NCI-H1048 (cell line): ENCODE data around the gene CEND1.
"Not testable (repeated sequence)": the region's sequence is repeated elsewhere in the genome, so short reads cannot be mapped to it uniquely, and the experiment has no call there.

Source experiments
- DNase-seq: peaks from one replicate; lab custom pipeline; 2025; lab: John Stamatoyannopoulos, UW

Gene CEND1

GRCh38 chr11:763549-764321 is 26.2 kb downstream of the CEND1 start:
- DNase-seq = no peak

GRCh38 chr11:763073-763463 is 26.8 kb downstream of the CEND1 start:
- DNase-seq = no peak

GRCh38 chr11:762421-763072 is 27.3 kb downstream of the CEND1 start:
- no peak for DNase-seq

GRCh38 chr11:761526-762108 is 28.3 kb downstream of the CEND1 start:
- no peak for DNase-seq

- no peak for DNase-seq
These were observed 29.7 kb downstream of the CEND1 start for GRCh38 chr11:760236-760635.

GRCh38 chr11:749731-750130 is 40.2 kb downstream of the CEND1 start:
- no peak for DNase-seq

- no peak for DNase-seq
These were observed 41.9 kb downstream of the CEND1 start for GRCh38 chr11:748007-748359.

- peak; percentile 90 for DNase-seq
These were observed 42.5 kb downstream of the CEND1 start, which contains the start of gene TALDO1 for GRCh38 chr11:747158-748006. TSS of gene TALDO1 (plus strand) at chr11:747464. CDS start at chr11:747482, 18 bp downstream.

- DNase-seq = no peak
These were observed 43.4 kb downstream of the CEND1 start for GRCh38 chr11:746289-747157.

GRCh38 chr11:745428-745827 is 44.5 kb downstream of the CEND1 start:
- DNase-seq = no peak

- no peak for DNase-seq
These were observed 47.2 kb downstream of the CEND1 start for GRCh38 chr11:742571-743201.

- no peak for DNase-seq
These were observed 47.7 kb downstream of the CEND1 start for GRCh38 chr11:742156-742546.

- DNase-seq = not testable (repeated sequence)
These were observed 52.0 kb downstream of the CEND1 start for GRCh38 chr11:737899-738298.

- no peak for DNase-seq
These were observed 52.5 kb downstream of the CEND1 start for GRCh38 chr11:737366-737765.
